HL-60 (cell line): Measurements from ENCODE around the gene FHAD1.
A peak's percentile ranks its signal among the peaks of the same experiment; 100 is the strongest.

ENCODE experiments used
- DNase-seq, 2 experiments: peaks; one replicate each; pipeline ENCODE4 v3.0.0-alpha.2; 2010 to 2020; ENCODE audit warnings: low read depth in 1 of 2, low spot score in 1 of 2
- H3K27ac ChIP-seq: fragments of 250-450 bp; sonication (Bioruptor Pico); replicated peaks from 2 replicates; pipeline ENCODE4 v1.5.1; 2020; ENCODE audit warnings: mild to moderate bottlenecking, moderate library complexity
- H3K27me3 ChIP-seq: fragments of 250-450 bp; sonication (Bioruptor Pico); 2 replicates; pipeline ENCODE4 v1.5.1; 2021; ENCODE audit warnings: mild to moderate bottlenecking, moderate library complexity; ENCODE audit not compliant: insufficient read depth, poor library complexity, severe bottlenecking
- H3K4me3 ChIP-seq: replicated peaks from 2 replicates; pipeline ENCODE4 v1.5.1; 2011; ENCODE audit warnings: mild to moderate bottlenecking, control low read depth, low read length; ENCODE audit not compliant: insufficient read depth
- GABPA ChIP-seq: IDR thresholded peaks from 2 replicates; pipeline ENCODE4 v1.6.1; 2012; ENCODE audit warnings: low read depth
- POLR2AphosphoS5 ChIP-seq: IDR thresholded peaks from 2 replicates; pipeline ENCODE4 v1.6.1; 2012; ENCODE audit warnings: low read depth
- SPI1 ChIP-seq: IDR thresholded peaks from 2 replicates; pipeline ENCODE4 v1.6.1; 2012; ENCODE audit warnings: low read depth, mild to moderate bottlenecking, borderline replicate concordance
- TF ChIP-seq, protein P1 (sequence below): IDR thresholded peaks from one replicate; pipeline ENCODE4 v1.5.1; 2011; ENCODE audit warnings: low read length, control low read depth, inconsistent platforms; ENCODE audit not compliant: insufficient read depth
- TF ChIP-seq, protein P2 (sequence below): IDR thresholded peaks from 2 replicates; pipeline ENCODE4 v1.6.1; 2012; ENCODE audit warnings: low read depth; ENCODE audit not compliant: insufficient replicate concordance

Gene FHAD1

DNA sequence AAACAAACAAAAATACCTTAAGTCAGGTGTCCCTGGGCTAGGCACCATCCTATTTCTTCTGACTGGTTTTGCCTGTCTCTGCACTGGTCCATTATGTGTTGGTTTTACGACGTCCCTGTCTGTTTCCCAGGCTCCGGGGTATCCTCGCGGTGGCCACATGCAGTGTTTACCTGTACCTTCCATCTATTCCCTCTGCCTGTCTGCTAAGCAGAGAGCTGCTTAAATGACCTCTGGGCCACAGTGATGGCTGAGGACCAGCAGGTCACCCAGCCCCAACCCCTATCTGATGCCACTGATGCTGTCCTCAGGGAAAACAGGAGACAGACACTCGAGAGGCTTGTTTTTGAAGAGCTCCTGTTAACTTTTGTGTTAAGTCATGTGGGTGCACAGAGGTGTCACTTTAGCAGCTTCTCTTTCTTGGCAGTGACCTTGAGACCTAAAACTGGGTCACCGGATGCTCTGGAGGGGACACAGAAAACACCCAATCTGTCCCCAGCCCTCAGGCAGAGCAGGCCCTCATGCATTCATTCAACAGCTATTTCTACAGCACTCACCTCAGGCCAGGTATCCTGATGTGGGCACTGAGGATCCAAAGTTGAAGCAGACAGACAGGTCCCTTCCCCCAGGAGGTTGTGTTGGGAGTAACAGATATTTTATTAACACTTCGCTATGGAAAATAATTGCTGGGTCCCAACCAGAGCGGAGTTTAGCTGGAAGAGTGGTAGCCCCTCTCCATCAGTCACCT lies 158.3 kb downstream of the FHAD1 start:
- peaks cover 2% of the 10 kb centered on the region for H3K27me3 ChIP-seq
- no peak overlapping the region for H3K27ac ChIP-seq
- DNase-seq = no peak
- no peak for TF ChIP-seq SPI1
- TF ChIP-seq, protein P1, sequence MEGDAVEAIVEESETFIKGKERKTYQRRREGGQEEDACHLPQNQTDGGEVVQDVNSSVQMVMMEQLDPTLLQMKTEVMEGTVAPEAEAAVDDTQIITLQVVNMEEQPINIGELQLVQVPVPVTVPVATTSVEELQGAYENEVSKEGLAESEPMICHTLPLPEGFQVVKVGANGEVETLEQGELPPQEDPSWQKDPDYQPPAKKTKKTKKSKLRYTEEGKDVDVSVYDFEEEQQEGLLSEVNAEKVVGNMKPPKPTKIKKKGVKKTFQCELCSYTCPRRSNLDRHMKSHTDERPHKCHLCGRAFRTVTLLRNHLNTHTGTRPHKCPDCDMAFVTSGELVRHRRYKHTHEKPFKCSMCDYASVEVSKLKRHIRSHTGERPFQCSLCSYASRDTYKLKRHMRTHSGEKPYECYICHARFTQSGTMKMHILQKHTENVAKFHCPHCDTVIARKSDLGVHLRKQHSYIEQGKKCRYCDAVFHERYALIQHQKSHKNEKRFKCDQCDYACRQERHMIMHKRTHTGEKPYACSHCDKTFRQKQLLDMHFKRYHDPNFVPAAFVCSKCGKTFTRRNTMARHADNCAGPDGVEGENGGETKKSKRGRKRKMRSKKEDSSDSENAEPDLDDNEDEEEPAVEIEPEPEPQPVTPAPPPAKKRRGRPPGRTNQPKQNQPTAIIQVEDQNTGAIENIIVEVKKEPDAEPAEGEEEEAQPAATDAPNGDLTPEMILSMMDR = no peak
- H3K4me3 ChIP-seq = no peak overlapping the region

DNA sequence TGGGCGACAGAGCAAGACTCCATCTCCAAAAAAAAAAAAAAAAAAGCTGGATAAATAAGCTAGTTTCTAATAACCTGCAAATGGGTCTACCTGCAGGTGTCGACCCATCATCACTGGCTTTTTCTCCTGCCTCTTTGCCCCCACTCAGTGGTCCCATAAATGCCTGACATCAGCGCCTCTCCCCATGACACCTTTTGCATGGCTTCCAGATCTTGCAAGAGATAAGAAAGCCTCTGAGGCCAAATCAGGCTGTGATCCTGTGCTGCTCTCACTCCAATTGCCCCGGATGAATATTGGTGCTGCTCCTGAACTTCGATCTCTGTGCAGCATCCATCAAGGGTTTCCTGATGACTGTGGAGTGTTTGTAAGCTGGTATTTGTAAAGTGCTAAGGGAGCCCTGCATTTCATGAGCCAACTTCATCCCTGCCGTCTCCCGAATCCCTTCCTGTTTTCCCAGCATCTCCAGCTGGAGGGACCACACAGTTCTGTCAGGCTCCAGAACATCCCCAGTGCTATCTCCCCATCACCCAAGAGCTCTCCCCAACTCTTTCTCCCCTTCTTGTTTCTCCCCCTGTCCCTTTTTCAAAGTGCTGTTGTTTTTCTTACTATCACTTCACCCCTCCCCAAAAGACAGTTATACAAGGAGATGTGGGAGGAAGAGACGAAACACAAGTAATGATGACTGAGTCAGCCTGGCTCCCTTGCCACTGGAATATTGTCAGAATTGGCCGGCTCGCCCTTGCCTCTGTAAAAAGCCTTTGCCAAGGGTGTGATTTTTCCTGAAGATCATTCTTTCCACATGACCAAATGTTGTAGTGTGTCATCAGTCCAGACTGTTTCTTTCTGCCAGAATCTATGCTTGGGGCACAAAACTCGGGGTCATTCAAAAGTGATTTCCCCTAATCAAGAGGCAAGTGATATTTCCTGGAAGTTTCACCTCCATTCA lies 159.9 kb downstream of the FHAD1 start:
- no peak overlapping the region for H3K4me3 ChIP-seq
- no peak for TF ChIP-seq GABPA
- TF ChIP-seq POLR2AphosphoS5 = no peak
- TF ChIP-seq SPI1 = no peak
- TF ChIP-seq, protein P2, sequence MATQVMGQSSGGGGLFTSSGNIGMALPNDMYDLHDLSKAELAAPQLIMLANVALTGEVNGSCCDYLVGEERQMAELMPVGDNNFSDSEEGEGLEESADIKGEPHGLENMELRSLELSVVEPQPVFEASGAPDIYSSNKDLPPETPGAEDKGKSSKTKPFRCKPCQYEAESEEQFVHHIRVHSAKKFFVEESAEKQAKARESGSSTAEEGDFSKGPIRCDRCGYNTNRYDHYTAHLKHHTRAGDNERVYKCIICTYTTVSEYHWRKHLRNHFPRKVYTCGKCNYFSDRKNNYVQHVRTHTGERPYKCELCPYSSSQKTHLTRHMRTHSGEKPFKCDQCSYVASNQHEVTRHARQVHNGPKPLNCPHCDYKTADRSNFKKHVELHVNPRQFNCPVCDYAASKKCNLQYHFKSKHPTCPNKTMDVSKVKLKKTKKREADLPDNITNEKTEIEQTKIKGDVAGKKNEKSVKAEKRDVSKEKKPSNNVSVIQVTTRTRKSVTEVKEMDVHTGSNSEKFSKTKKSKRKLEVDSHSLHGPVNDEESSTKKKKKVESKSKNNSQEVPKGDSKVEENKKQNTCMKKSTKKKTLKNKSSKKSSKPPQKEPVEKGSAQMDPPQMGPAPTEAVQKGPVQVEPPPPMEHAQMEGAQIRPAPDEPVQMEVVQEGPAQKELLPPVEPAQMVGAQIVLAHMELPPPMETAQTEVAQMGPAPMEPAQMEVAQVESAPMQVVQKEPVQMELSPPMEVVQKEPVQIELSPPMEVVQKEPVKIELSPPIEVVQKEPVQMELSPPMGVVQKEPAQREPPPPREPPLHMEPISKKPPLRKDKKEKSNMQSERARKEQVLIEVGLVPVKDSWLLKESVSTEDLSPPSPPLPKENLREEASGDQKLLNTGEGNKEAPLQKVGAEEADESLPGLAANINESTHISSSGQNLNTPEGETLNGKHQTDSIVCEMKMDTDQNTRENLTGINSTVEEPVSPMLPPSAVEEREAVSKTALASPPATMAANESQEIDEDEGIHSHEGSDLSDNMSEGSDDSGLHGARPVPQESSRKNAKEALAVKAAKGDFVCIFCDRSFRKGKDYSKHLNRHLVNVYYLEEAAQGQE = no peak
- TF ChIP-seq, protein P1 = no peak
- peaks cover 2% of the 10 kb centered on the region for H3K27me3 ChIP-seq
- DNase-seq = no peak
- no peak overlapping the region for H3K27ac ChIP-seq

DNA sequence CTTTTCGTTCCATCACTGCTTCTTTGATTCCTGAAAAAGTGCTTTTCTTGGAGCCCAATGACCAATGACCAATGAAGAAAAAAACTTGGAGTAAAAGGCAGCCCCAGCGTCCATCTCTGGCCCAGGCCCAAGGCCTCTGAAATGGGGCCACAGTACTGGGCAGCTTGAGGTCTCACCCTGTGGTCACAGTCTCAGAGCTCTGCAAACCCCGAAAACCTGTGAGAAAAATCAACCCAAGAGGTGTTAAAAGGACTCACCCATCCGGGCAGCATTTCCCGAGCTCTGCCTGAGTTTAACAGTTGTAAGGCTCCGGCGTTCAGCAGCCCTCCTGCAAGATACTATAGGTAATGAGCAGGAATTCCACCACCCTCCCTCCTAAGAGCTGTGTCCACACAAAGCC lies 160.6 kb downstream of the FHAD1 start:
- TF ChIP-seq GABPA = no peak
- no peak for TF ChIP-seq POLR2AphosphoS5
- TF ChIP-seq SPI1 = no peak
- TF ChIP-seq, protein P2 = no peak
- H3K27ac ChIP-seq = no peak overlapping the region
- H3K4me3 ChIP-seq = no peak overlapping the region
- no peak for DNase-seq
- H3K27me3 ChIP-seq = peaks cover 2% of the 10 kb centered on the region

DNA sequence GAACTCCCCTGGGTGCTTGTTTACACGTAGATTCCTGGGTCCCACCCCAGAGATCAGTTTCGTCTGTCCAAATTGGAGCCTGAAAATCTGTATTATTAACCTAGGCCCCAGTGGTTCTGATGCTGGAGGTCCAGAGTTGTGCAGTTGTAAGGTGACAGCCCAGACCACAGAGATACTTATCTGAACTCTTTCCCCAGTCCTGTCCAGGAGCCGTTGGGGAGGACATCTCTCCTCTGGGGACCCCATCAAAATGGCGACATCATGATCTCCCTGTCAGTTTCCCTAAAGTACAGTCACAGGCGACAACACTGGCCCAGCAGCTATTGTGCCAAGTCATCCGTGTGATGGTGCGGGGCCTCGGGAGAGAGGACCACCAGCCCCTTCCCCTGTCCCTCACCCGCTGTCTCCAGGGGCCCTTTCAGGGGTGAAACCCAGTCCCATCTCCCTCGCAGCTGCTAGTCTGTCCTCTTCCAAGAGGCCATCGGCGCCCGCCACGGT lies 161.9 kb downstream of the FHAD1 start:
- H3K27me3 ChIP-seq = peaks cover 2% of the 10 kb centered on the region
- H3K27ac ChIP-seq = peak overlapping the region; percentile 62
- H3K4me3 ChIP-seq = peak overlapping the region; percentile 89
- TF ChIP-seq, protein P2 = no peak
- no peak for TF ChIP-seq GABPA
- TF ChIP-seq, protein P1 = no peak
- TF ChIP-seq SPI1 = no peak
- TF ChIP-seq POLR2AphosphoS5 = no peak
- DNase-seq = no peak
